ENCODE results near the gene PBX4. TPM values are rescaled to one million over a fixed set of nuclear protein-coding genes. Genes with fewer than 3 reads are reported as not detected.

PBX4 gene
- total and polyA plus RNA-seq, 2 donors (not counting 3 experiments of a cell fraction or from before 2014, with no cell fraction given): not detected

DNA sequence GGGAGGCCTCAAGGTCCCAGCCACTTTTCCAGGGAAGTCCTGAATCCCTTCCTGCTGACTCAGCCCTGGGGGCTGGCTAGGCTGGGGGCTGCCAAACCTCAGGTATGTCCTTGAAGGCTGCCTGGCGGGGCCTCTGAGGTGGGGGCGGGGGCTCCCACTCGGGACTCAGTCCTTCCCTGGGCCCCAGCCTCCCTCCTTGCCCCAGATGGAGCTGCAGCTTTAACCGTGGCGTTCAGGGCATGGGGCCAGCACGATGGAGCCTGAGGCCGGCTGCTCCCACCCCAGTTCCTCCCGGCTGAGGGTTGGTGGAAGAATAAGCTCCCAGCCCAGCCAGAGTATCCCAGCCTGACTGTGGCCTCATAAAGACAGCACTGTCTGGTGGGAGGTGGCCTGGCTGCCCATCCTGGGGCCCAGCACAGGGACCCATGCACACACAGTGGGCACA, 68.0 kb downstream of the PBX4 start:
- dilution Hi-C loops (cut with MboI; ENCODE audit: extremely low pct_ligation_motif_present, low sequenced_read_pairs): no loop called here
- H3K9me1 ChIP-seq (replicated peaks; ENCODE audit: control insufficient read depth, extremely low read depth, insufficient read depth, low read length): no peaks in the 10 kb centered on the region
- TF ChIP-seq POLR2A (IDR thresholded peaks at IDR 0.05; ENCODE audit: low read depth, low read length): no peak
- TF ChIP-seq, protein P1, sequence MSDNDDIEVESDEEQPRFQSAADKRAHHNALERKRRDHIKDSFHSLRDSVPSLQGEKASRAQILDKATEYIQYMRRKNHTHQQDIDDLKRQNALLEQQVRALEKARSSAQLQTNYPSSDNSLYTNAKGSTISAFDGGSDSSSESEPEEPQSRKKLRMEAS (IDR thresholded peaks at IDR 0.05; ENCODE audit: insufficient read depth, insufficient read length): no peak
- no peak for TF ChIP-seq MYC (IDR thresholded peaks at IDR 0.05; ENCODE audit: low read depth, low read length)
- no peak for TF ChIP-seq JUN (IDR thresholded peaks at IDR 0.05; ENCODE audit: borderline replicate concordance, insufficient read depth, insufficient read length, low read depth)
- TF ChIP-seq POLR2AphosphoS5 (IDR thresholded peaks at IDR 0.05; ENCODE audit: insufficient read depth, low read depth, low read length): no peak
- TF ChIP-seq GATA2 (IDR thresholded peaks at IDR 0.05; ENCODE audit: insufficient read depth, insufficient read length, low read depth, low read length): no peak
- TF ChIP-seq, protein P2, sequence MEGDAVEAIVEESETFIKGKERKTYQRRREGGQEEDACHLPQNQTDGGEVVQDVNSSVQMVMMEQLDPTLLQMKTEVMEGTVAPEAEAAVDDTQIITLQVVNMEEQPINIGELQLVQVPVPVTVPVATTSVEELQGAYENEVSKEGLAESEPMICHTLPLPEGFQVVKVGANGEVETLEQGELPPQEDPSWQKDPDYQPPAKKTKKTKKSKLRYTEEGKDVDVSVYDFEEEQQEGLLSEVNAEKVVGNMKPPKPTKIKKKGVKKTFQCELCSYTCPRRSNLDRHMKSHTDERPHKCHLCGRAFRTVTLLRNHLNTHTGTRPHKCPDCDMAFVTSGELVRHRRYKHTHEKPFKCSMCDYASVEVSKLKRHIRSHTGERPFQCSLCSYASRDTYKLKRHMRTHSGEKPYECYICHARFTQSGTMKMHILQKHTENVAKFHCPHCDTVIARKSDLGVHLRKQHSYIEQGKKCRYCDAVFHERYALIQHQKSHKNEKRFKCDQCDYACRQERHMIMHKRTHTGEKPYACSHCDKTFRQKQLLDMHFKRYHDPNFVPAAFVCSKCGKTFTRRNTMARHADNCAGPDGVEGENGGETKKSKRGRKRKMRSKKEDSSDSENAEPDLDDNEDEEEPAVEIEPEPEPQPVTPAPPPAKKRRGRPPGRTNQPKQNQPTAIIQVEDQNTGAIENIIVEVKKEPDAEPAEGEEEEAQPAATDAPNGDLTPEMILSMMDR (IDR thresholded peaks at IDR 0.05; ENCODE audit: extremely low read depth in 1 of 2, insufficient read depth in 1 of 2, low read depth in 1 of 2, low read length in 2 of 2): no peak
- TF ChIP-seq FOS (IDR thresholded peaks at IDR 0.05; ENCODE audit: borderline replicate concordance, insufficient read depth, low read length): no peak
- no peak for TF ChIP-seq EZH2 (IDR thresholded peaks at IDR 0.05; ENCODE audit: borderline replicate concordance, low read depth, low read length, severe bottlenecking)
- no TSS peak for BruUV-seq (replicated peaks)
- H3K27me3 ChIP-seq (ENCODE audit: control insufficient read depth in 2 of 2, insufficient read depth in 2 of 2, low read length in 2 of 2): no peaks in the 10 kb centered on the region
- H3K4me1 ChIP-seq (ENCODE audit: control insufficient read depth, extremely low read depth, insufficient read depth, low read length): no peaks in the 10 kb centered on the region
- H4K20me1 ChIP-seq (replicated peaks; ENCODE audit: control insufficient read depth, extremely low read depth, insufficient read depth, low read length): no peaks in the 10 kb centered on the region
- no peaks in the 10 kb centered on the region for H3K9me3 ChIP-seq (replicated peaks; ENCODE audit: control insufficient read depth, insufficient read depth, low read length)
- H3K4me3 ChIP-seq (replicated peaks in 1 of 3; ENCODE audit: insufficient read depth in 1 of 3, low read depth in 1 of 3, low read length in 3 of 3): no peak overlapping the region
- FAIRE-seq (no peak), DNase-seq (ENCODE audit: low read depth, low spot score) (no peak)
- intact Hi-C loops (cut with micrococcal nuclease): loop anchor here (5.0 kb wide), 1 partner anchor 92 kb away; the partner anchor contains the start of gene GMIP
- no peaks in the 10 kb centered on the region for H3K79me2 ChIP-seq (ENCODE audit: control insufficient read depth, insufficient read depth, low read length)
- CTCF ChIA-PET: interaction anchor here (1.8 to 3.2 kb wide), 2 partner anchors 10 to 19 kb away, joined by 4 to 44 read pairs; partner anchors contain the start of gene YJEFN3
- POLR2A ChIA-PET: no interaction called here
- no peak overlapping the region for H3K4me2 ChIP-seq (ENCODE audit: insufficient read depth, low read length)
- no peak overlapping the region for H3K27ac ChIP-seq (ENCODE audit: insufficient read depth, low read depth, low read length)
- H3K9ac ChIP-seq (replicated peaks; ENCODE audit: extremely low read depth, insufficient read depth, low read length): no peak overlapping the region
- H3K36me3 ChIP-seq (ENCODE audit: control insufficient read depth in 2 of 2, extremely low read depth in 1 of 2, insufficient read depth in 2 of 2, low read length in 2 of 2): no peaks in the 10 kb centered on the region
- H2AFZ ChIP-seq (ENCODE audit: low read depth, low read length): no peak overlapping the region
